Liver (tissue), 3 donors: ENCODE measurements around the gene NPAS2.

Experiments used
- HNF4G ChIP-seq: IDR thresholded peaks from 2 replicates; pipeline ENCODE4 v1.6.1; 2016; ENCODE audit warnings: antibody characterized with exemption
- JUND ChIP-seq, 2 donors: IDR thresholded peaks; 2 replicates each; pipeline ENCODE4 v1.6.1; 2016; ENCODE audit warnings: antibody characterized with exemption in 2 of 2
- RAD21 ChIP-seq, 2 donors: IDR thresholded peaks; 2 replicates each; pipeline ENCODE4 v1.6.1; 2016; ENCODE audit warnings: antibody characterized with exemption in 2 of 2, mild to moderate bottlenecking in 2 of 2
- RXRA ChIP-seq, 2 donors: IDR thresholded peaks; 2 replicates each; pipeline ENCODE4 v1.6.1; 2017 to 2018; ENCODE audit warnings: antibody characterized with exemption in 2 of 2, mild to moderate bottlenecking in 1 of 2
- SP1 ChIP-seq: IDR thresholded peaks from 2 replicates; pipeline ENCODE4 v1.6.1; 2018; ENCODE audit warnings: antibody characterized with exemption, mild to moderate bottlenecking
- YY1 ChIP-seq: IDR thresholded peaks from 2 replicates; pipeline ENCODE4 v1.6.1; 2016; ENCODE audit warnings: antibody characterized with exemption, mild to moderate bottlenecking
- TF ChIP-seq, protein P1 (sequence below): fragments of 150-350 bp; IDR thresholded peaks from 2 replicates; pipeline ENCODE4 v1.5.1; 2017; ENCODE audit warnings: improper control_type of control experiment, low read depth, low read length; ENCODE audit not compliant: missing input control
- TF ChIP-seq, protein P2 (sequence below): IDR thresholded peaks from 2 replicates; pipeline ENCODE4 v1.6.1; 2016; ENCODE audit warnings: antibody characterized with exemption, mild to moderate bottlenecking
- TF ChIP-seq, protein P3 (sequence below): IDR thresholded peaks from 2 replicates; pipeline ENCODE4 v1.6.1; 2016; ENCODE audit warnings: antibody characterized with exemption
- TF ChIP-seq, protein P4 (sequence below): IDR thresholded peaks from 2 replicates; pipeline ENCODE4 v1.6.1; 2016; ENCODE audit warnings: antibody characterized with exemption
- donor health status: healthy.
- donor health status: healthy.

DNA sequence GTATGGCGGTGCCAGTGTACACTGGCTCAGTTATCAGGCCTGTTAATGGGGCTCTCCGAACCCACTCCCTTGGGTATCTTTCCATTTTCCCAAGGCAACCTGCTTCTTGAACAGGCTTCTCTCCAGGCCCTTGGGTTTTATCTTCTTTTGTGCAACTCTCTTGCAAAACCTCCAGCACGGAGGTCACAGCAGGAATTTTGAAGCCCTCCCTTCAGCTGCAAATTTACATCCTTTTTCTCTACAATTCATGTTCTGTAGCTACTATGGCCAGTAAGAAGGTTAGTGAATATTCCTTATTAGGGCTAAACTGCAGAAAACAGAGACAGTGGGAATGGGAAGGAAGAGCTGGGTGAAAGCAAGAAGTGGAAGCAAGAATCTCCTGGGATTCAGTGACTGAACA lies 10.4 kb upstream of the NPAS2 start:
- TF ChIP-seq, protein P1, sequence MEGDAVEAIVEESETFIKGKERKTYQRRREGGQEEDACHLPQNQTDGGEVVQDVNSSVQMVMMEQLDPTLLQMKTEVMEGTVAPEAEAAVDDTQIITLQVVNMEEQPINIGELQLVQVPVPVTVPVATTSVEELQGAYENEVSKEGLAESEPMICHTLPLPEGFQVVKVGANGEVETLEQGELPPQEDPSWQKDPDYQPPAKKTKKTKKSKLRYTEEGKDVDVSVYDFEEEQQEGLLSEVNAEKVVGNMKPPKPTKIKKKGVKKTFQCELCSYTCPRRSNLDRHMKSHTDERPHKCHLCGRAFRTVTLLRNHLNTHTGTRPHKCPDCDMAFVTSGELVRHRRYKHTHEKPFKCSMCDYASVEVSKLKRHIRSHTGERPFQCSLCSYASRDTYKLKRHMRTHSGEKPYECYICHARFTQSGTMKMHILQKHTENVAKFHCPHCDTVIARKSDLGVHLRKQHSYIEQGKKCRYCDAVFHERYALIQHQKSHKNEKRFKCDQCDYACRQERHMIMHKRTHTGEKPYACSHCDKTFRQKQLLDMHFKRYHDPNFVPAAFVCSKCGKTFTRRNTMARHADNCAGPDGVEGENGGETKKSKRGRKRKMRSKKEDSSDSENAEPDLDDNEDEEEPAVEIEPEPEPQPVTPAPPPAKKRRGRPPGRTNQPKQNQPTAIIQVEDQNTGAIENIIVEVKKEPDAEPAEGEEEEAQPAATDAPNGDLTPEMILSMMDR = no peak
- no peak for TF ChIP-seq SP1
- TF ChIP-seq HNF4G = no peak
- TF ChIP-seq, protein P2, sequence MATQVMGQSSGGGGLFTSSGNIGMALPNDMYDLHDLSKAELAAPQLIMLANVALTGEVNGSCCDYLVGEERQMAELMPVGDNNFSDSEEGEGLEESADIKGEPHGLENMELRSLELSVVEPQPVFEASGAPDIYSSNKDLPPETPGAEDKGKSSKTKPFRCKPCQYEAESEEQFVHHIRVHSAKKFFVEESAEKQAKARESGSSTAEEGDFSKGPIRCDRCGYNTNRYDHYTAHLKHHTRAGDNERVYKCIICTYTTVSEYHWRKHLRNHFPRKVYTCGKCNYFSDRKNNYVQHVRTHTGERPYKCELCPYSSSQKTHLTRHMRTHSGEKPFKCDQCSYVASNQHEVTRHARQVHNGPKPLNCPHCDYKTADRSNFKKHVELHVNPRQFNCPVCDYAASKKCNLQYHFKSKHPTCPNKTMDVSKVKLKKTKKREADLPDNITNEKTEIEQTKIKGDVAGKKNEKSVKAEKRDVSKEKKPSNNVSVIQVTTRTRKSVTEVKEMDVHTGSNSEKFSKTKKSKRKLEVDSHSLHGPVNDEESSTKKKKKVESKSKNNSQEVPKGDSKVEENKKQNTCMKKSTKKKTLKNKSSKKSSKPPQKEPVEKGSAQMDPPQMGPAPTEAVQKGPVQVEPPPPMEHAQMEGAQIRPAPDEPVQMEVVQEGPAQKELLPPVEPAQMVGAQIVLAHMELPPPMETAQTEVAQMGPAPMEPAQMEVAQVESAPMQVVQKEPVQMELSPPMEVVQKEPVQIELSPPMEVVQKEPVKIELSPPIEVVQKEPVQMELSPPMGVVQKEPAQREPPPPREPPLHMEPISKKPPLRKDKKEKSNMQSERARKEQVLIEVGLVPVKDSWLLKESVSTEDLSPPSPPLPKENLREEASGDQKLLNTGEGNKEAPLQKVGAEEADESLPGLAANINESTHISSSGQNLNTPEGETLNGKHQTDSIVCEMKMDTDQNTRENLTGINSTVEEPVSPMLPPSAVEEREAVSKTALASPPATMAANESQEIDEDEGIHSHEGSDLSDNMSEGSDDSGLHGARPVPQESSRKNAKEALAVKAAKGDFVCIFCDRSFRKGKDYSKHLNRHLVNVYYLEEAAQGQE = no peak
- TF ChIP-seq RAD21 (IDR thresholded peaks at IDR 0.05) = no peak
- TF ChIP-seq, protein P3, sequence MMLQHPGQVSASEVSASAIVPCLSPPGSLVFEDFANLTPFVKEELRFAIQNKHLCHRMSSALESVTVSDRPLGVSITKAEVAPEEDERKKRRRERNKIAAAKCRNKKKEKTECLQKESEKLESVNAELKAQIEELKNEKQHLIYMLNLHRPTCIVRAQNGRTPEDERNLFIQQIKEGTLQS = no peak
- no peak for TF ChIP-seq RXRA (IDR thresholded peaks at IDR 0.05)
- TF ChIP-seq, protein P4, sequence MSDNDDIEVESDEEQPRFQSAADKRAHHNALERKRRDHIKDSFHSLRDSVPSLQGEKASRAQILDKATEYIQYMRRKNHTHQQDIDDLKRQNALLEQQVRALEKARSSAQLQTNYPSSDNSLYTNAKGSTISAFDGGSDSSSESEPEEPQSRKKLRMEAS = no peak
- TF ChIP-seq YY1 = no peak
- no peak for TF ChIP-seq JUND (IDR thresholded peaks at IDR 0.05)
